Ovary (tissue), 3 donors: ENCODE data around the gene TBC1D5.
"Not testable (repeated sequence)": the region's sequence is repeated elsewhere in the genome, so short reads cannot be mapped to it uniquely, and the experiment has no call there.

Experiments used
- CTCF ChIP-seq, 3 donors: fragments of 450-650 bp in 2 of 3; fragments of 200-600 bp in 1 of 3; IDR thresholded peaks; one replicate each; pipeline versions ENCODE4 v1.5.1 to v1.8.0; 2016 to 2022; ENCODE audit warnings: antibody characterized with exemption in 3 of 3, mild to moderate bottlenecking in 1 of 3
- EP300 ChIP-seq: sonication (generic); formaldehyde crosslinking; IDR thresholded peaks from one replicate; pipeline ENCODE4 v1.6.1; 2017; ENCODE audit warnings: antibody characterized with exemption
- POLR2A ChIP-seq: fragments of 450-650 bp; IDR thresholded peaks from one replicate; pipeline ENCODE4 v1.6.1; 2017; ENCODE audit warnings: antibody characterized with exemption, mild to moderate bottlenecking, moderate library complexity
- donor health status: DM: no; HTN: no; CAD: no.

DNA sequence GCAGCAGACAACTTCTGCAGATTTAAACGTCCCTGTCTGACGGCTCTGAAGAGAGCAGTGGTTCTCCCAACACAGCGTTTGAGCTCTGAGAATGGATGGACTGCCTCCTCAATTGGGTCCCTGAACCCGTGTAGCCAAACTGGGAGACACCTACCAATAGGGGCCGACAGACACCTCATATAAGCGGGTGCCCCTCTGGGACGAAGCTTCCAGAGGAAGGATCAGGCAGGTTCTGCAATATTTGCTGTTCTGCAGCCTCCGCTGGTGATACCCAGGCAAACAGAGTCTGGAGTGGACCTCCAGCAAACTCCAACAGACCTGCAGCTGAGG lies 48.8 kb downstream of the TBC1D5 start:
- TF ChIP-seq CTCF (IDR thresholded peaks at IDR 0.05); POLR2A; EP300: not testable (repeated sequence)
